LNCAP (cell line): ENCODE data around the gene VCP.

ENCODE experiments used
- TF ChIP-seq, protein P1 (sequence below): fragments of 450-650 bp; IDR thresholded peaks from 2 replicates; pipeline ENCODE4 v1.5.1; 2017; ENCODE audit warnings: mild to moderate bottlenecking

VCP gene

DNA sequence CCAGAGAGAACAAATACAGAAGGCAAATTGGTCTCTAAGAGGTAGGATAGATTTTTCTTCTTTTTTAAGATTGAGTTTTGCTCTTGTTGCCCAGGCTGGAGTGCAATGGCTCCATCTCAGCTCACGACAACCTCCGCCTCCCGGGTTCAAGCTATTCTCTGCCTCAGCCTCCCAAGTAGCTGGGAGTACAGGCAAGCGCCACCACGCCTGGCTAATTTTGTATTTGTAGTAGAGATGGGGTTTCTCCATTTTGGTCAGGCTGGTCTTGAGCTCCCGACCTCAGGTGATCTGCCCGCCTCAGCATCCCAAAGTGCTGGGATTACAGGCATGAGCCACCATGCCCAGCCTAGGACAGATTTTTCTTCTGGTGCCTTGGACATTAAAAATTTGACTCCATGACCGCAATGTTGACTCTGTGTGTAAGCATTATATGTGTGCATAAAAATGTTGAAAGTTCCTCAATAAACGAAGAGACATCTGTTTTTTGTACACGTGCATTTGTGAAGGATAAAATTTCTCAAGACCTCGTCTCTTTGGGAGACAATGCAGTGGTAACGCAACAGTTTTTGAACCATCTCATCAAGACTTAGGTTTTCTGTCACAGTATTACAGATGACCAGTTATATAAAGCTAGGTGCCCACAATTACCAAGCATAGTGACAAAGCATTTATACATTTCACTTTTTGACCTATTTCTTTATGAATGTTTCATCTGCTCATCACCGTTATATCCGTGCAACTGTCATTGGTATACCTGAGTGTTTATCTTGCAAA lies 17.4 kb downstream of the VCP start:
- TF ChIP-seq, protein P1, sequence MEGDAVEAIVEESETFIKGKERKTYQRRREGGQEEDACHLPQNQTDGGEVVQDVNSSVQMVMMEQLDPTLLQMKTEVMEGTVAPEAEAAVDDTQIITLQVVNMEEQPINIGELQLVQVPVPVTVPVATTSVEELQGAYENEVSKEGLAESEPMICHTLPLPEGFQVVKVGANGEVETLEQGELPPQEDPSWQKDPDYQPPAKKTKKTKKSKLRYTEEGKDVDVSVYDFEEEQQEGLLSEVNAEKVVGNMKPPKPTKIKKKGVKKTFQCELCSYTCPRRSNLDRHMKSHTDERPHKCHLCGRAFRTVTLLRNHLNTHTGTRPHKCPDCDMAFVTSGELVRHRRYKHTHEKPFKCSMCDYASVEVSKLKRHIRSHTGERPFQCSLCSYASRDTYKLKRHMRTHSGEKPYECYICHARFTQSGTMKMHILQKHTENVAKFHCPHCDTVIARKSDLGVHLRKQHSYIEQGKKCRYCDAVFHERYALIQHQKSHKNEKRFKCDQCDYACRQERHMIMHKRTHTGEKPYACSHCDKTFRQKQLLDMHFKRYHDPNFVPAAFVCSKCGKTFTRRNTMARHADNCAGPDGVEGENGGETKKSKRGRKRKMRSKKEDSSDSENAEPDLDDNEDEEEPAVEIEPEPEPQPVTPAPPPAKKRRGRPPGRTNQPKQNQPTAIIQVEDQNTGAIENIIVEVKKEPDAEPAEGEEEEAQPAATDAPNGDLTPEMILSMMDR = no peak

GRCh38 chr9:35054185-35054835 lies 18.1 kb downstream of the VCP start:
- TF ChIP-seq, protein P1 = no peak

DNA sequence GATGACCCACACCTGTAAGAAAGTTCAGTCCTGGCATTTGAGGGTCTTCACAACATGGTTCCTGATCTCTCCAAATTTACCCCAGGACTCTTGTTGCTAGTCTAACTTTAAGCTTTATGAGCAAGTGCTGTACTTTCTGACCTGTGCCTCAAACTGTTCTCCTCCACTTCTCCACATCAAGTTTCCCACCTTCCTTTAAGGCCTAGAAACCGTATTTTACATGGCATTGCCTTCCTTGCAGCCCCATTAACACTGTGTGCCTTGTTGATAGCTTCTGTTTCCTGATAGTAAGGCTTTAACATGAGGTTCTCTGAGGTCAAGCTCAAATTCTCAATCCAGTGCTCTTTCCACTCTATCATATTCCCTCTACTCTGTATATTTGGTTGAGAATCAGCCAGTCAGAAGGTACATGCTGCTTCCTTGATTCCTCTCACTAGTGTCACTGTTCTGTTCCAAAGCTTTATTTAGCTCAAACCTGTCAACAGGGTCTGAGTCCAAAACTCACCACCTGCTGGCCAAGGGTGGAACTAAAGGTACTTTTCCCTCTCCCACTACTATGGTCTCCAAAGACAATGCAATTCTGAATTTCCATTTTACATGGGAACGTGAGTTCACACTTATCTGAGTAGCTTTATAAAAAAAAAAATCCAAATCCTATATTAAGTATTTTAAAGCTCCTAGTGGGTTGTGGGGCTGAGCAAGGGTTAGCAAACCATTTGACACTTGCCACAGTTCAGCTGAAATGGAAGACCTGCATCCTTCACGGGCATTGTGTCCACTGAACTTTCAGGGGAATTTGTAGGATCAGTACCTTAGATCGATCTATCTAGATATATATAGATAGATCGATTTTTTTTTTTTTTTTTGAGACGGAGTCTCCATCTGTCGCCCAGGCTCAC lies 21.1 kb downstream of the VCP start:
- TF ChIP-seq, protein P1 = peak; percentile 66

- TF ChIP-seq, protein P1 = no peak
These were observed 23.9 kb downstream of the VCP start for GRCh38 chr9:35048511-35048910.

DNA sequence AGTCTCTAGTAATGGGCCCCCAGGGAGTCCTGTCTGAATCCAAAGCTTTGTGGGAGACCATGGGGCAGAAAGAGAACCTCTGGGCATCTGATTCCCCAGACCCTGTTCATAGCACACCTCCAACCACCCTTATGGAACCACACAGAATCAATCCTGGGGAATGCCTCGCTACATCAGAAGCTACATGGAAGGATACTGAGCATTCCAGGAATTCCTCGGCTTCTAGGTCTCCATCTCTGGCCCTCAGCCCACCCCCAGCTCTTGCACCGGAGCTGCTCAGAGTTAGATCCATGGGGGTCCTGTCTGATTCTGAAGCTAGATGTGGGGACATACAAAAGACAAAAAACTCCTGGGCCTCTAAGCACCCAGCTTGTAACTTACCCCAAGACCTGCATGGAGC lies 28.4 kb downstream of the VCP start:
- TF ChIP-seq, protein P1 = no peak

GRCh38 chr9:35042891-35043545 lies 29.4 kb downstream of the VCP start:
- TF ChIP-seq, protein P1 = no peak

DNA sequence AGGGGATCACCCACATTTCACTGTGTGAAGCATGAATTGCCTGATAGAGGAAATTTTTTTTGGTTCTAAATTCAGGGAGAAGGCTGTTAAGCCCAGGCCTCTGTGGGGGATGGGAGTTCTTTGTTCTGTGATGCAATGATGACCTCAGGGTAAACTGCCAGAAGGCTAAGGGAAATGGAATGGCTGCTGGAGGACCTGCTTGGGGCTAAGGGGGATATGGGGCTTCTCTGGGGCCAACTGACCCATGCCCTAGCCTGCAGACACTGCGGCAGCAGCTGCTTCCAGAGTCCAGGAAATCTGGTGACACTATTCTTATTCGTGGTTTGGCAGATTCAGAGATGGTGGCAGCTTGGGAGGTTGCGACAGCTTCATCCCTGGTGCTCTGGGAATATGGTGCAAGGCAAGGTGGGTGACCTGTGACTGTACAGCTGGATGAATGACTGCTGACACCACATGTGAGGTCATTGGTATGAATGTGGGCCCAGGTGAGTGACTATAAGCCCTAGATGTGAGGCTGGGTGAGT lies 30.3 kb downstream of the VCP start:
- TF ChIP-seq, protein P1 = no peak
